Upper lobe of left lung (tissue), 6 donors: ENCODE measurements around the gene ARID1B. TPM values are rescaled to one million over a fixed set of nuclear protein-coding genes. Genes with fewer than 3 reads are reported as not detected.

ENCODE experiments used
- ATAC-seq, 2 donors: fragments of 200-7000 bp; cut with Tn5 transposase; one replicate each; pipeline ENCODE4 v1.9.1; 2022; ENCODE audit warnings: mild to moderate bottlenecking in 2 of 2, moderate library complexity in 2 of 2; ENCODE audit not compliant: low FRiP score in 2 of 2
- DNase-seq, 2 donors: peaks; one replicate each; pipeline ENCODE4 v3.0.0-alpha.2; 2019 to 2020
- H3K27ac ChIP-seq, 4 donors: fragments of 200-600 bp; sonication (generic); one replicate each; pipeline ENCODE4 v1.5.1; 2016 to 2019
- H3K27me3 ChIP-seq, 4 donors: fragments of 200-600 bp; sonication (generic); one replicate each; pipeline ENCODE4 v1.5.1; 2017 to 2019
- H3K36me3 ChIP-seq, 4 donors: fragments of 200-600 bp; sonication (generic); one replicate each; pipeline ENCODE4 v1.5.1; 2016 to 2019
- H3K4me1 ChIP-seq, 4 donors: fragments of 200-600 bp; sonication (generic); one replicate each; pipeline ENCODE4 v1.5.1; 2018 to 2019
- H3K4me3 ChIP-seq, 4 donors: fragments of 200-600 bp; sonication (generic); one replicate each; pipeline ENCODE4 v1.5.1; 2017 to 2019; ENCODE audit warnings: mild to moderate bottlenecking in 2 of 4, moderate library complexity in 1 of 4
- H3K9me3 ChIP-seq, 4 donors: fragments of 200-600 bp; sonication (generic); one replicate each; pipeline ENCODE4 v1.5.1; 2018 to 2019
- CTCF ChIP-seq, 6 experiments: fragments of 450-650 bp in 4 of 6; fragments of 200-600 bp in 2 of 6; sonication (generic) in 2 of 6; IDR thresholded peaks; one replicate each; pipeline ENCODE4 v1.5.1; 2016 to 2019; ENCODE audit warnings: antibody characterized with exemption in 6 of 6
- EP300 ChIP-seq, 4 donors: sonication (generic); formaldehyde crosslinking; IDR thresholded peaks; one replicate each; pipeline ENCODE4 v1.5.1; 2017; ENCODE audit warnings: antibody characterized with exemption in 4 of 4, control low read depth in 2 of 4
- POLR2A ChIP-seq, 4 donors: fragments of 450-650 bp; IDR thresholded peaks; one replicate each; pipeline ENCODE4 v1.5.1; 2016 to 2017; ENCODE audit warnings: antibody characterized with exemption in 4 of 4, mild to moderate bottlenecking in 2 of 4
- POLR2AphosphoS5 ChIP-seq, 2 donors: sonication (generic); formaldehyde crosslinking; IDR thresholded peaks; one replicate each; pipeline ENCODE4 v1.5.1; 2017; ENCODE audit warnings: antibody characterized with exemption in 2 of 2
- WGBS, 2 donors: methylation state at CpG; one replicate each; pipeline ENCODE4 v1.1.5; 2017 to 2018; 5-methylcytosine and 5-hydroxymethylcytosine counted together
- total RNA-seq, 6 donors: library from RNA; depleted of rRNA in 4 of 6; stranded (reverse); fragments of >200 nt in 4 of 6; gene quantifications; one replicate each; pipeline versions ENCODE4 v1.1.0 to v1.2.1, GENCODE V29; 2016 to 2021
- donor health status: DM: no; HTN: no; CAD: no; lungs with moderate emphysema.
- donor health status: DM: no; HTN: yes; CAD: no; lungs with severe emphysema.

The ARID1B gene
- total RNA-seq, 6 donors from 2014 or later, result 66.4 to 168 (median 109) TPM

GRCh38 chr6:156948807-156949206 lies 171.6 kb downstream of the ARID1B start:
- H3K36me3 ChIP-seq, result no peaks in the 10 kb centered on the region
- ATAC-seq (no peak), DNase-seq (no peak)
- H3K9me3 ChIP-seq, result no peaks in the 10 kb centered on the region
- H3K27ac ChIP-seq, result peak overlapping the region in 2 of 4 donors; percentile 11 to 25
- no peaks in the 10 kb centered on the region for H3K27me3 ChIP-seq
- no peak overlapping the region for H3K4me3 ChIP-seq
- 51 to 80% methylated on average over 2 of the region's 2 CpGs for WGBS, 2 donors
- no peak for TF ChIP-seq EP300 (IDR thresholded peaks at IDR 0.05)
- TF ChIP-seq POLR2A (IDR thresholded peaks at IDR 0.05), result no peak
- TF ChIP-seq POLR2AphosphoS5 (IDR thresholded peaks at IDR 0.05), result no peak
- TF ChIP-seq CTCF (IDR thresholded peaks at IDR 0.05), result no peak
- H3K4me1 ChIP-seq, result peaks cover 19 to 36% (median 28%) of the 10 kb centered on the region in 4 donors

DNA sequence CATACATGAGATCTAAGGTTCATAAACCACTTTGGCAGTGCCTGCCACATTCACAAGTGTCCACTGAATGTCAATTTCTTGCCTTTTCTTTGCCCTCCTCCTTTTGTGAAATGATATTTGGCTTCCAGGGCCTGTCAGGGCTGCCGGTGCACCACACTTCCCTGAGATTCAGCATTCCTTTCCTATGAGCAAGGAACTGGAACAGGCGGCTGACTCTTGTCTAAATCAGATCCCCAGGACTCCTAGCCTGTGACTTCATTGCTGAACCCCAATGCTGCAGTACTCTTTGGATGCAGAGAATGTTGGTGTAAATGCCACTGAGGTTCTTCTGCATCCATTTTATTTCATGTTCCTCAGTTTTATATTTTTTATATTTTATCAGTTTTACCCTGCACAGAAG lies 172.2 kb downstream of the ARID1B start:
- Histone ChIP-seq H3K27me3 (no peaks in the 10 kb centered on the region), H3K4me3 (no peak overlapping the region), H3K27ac (peak overlapping the region in 1 of 4 donors; percentile 25), H3K9me3 (no peaks in the 10 kb centered on the region), H3K4me1 (peaks cover 23 to 41% (median 32%) of the 10 kb centered on the region in 4 donors), H3K36me3 (no peaks in the 10 kb centered on the region)
- peak in 1 of 2 donors; percentile 68 for ATAC-seq
- 34 to 49% methylated on average over 2 of the region's 2 CpGs for WGBS, 2 donors
- peak in 1 of 2 donors; percentile 52 for DNase-seq
- TF ChIP-seq POLR2A (IDR thresholded peaks at IDR 0.05) (no peak), POLR2AphosphoS5 (IDR thresholded peaks at IDR 0.05) (no peak), EP300 (IDR thresholded peaks at IDR 0.05) (no peak), CTCF (IDR thresholded peaks at IDR 0.05) (no peak)

GRCh38 chr6:156950084-156950483 lies 172.9 kb downstream of the ARID1B start:
- no peaks in the 10 kb centered on the region for H3K9me3 ChIP-seq
- H3K4me1 ChIP-seq, result peaks cover 23 to 46% (median 35%) of the 10 kb centered on the region in 4 donors
- WGBS, 2 donors, result 91 to 100% methylated on average over 2 of the region's 2 CpGs
- TF ChIP-seq CTCF (IDR thresholded peaks at IDR 0.05) (no peak), POLR2A (IDR thresholded peaks at IDR 0.05) (no peak), EP300 (IDR thresholded peaks at IDR 0.05) (no peak), POLR2AphosphoS5 (IDR thresholded peaks at IDR 0.05) (no peak)
- no peak for ATAC-seq
- no peaks in the 10 kb centered on the region for H3K27me3 ChIP-seq
- H3K27ac ChIP-seq, result no peak overlapping the region
- no peak overlapping the region for H3K4me3 ChIP-seq
- no peaks in the 10 kb centered on the region for H3K36me3 ChIP-seq
- no peak for DNase-seq

DNA sequence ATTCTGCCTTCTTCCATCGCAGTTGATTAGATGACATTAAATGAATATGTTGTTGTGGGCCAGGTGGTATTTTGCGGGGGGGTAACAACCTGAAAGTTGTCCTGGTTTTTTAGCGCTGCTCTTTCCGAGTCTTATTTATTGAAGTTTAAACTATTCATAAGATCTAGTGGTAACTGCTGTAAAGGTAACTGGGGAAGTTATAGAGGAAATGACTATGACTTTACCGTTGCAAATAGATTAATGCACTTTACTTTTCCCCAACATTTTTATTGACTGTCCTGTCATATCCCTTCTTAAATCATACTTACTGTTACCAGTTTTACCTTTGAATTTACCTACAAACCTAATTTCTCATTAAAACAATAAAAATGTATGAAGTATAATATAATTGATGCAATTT lies 173.4 kb downstream of the ARID1B start:
- Histone ChIP-seq H3K4me3 (no peak overlapping the region), H3K36me3 (no peaks in the 10 kb centered on the region), H3K27ac (no peak overlapping the region), H3K9me3 (no peaks in the 10 kb centered on the region), H3K4me1 (peaks cover 27 to 50% (median 40%) of the 10 kb centered on the region in 4 donors), H3K27me3 (no peaks in the 10 kb centered on the region)
- no peak for TF ChIP-seq EP300 (IDR thresholded peaks at IDR 0.05)
- no peak for TF ChIP-seq POLR2AphosphoS5 (IDR thresholded peaks at IDR 0.05)
- no peak for TF ChIP-seq POLR2A (IDR thresholded peaks at IDR 0.05)
- TF ChIP-seq CTCF (IDR thresholded peaks at IDR 0.05), result no peak
- 69 to 80% methylated on average over 5 of the region's 5 CpGs for WGBS, 2 donors
- ATAC-seq (no peak), DNase-seq (no peak)

DNA sequence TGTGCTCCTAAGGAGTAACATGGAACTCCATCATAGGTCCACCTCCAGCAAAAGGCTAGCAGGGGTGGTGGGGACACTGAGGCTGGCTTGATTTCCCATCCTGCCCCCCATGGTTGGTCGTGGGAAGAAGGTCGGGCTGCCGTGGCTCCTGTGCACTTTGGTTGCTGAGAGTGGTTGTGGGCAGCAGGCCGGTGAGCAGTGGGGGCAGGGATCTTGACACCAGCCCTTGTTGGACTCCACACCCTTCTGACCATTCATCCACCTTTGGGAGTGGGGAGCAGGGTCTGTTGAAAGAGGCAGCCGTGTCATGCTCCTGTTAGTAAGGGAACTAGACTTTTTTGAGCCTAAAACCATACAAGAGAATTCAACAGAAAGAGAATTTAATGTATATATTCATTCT lies 175.2 kb downstream of the ARID1B start:
- Histone ChIP-seq H3K9me3 (no peaks in the 10 kb centered on the region), H3K4me3 (no peak overlapping the region), H3K27me3 (no peaks in the 10 kb centered on the region), H3K4me1 (peaks cover 40 to 63% (median 52%) of the 10 kb centered on the region in 4 donors), H3K27ac (no peak overlapping the region), H3K36me3 (no peaks in the 10 kb centered on the region)
- DNase-seq (no peak), ATAC-seq (no peak)
- TF ChIP-seq EP300 (IDR thresholded peaks at IDR 0.05) (no peak), POLR2A (IDR thresholded peaks at IDR 0.05) (no peak), POLR2AphosphoS5 (IDR thresholded peaks at IDR 0.05) (no peak), CTCF (IDR thresholded peaks at IDR 0.05) (no peak)
- WGBS, 2 donors, result 83 to 89% methylated on average over 5 of the region's 5 CpGs
